GM12891 (cell line): Measurements from ENCODE around the gene WDR91.

Experiments used
- DNase-seq: peaks from one replicate; pipeline ENCODE4 v3.0.0; 2011; ENCODE audit warnings: low spot score; ENCODE audit not compliant: insufficient read length
- FAIRE-seq: peaks from 2 replicates; lab custom pipeline; 2011; peaks lifted over from hg19 to GRCh38; lab: Jason Lieb, UNC
- PAX5 ChIP-seq: IDR thresholded peaks from 2 replicates; pipeline ENCODE4 v1.6.1; 2011; ENCODE audit warnings: low read length, moderate library complexity, mild to moderate bottlenecking; ENCODE audit not compliant: insufficient read depth, severe bottlenecking
- POLR2A ChIP-seq: IDR thresholded peaks from 2 replicates; pipeline ENCODE4 v1.6.1; 2011; ENCODE audit warnings: low read depth, low read length, control low read depth
- POLR2AphosphoS5 ChIP-seq: IDR thresholded peaks from 2 replicates; pipeline ENCODE4 v1.6.1; 2011; ENCODE audit warnings: low read depth, low read length, control low read depth
- POU2F2 ChIP-seq: IDR thresholded peaks from 2 replicates; pipeline ENCODE4 v1.6.1; 2011; ENCODE audit warnings: low read depth, mild to moderate bottlenecking, control low read depth, low read length, moderate library complexity
- SPI1 ChIP-seq: IDR thresholded peaks from 2 replicates; pipeline ENCODE4 v1.6.1; 2011; ENCODE audit warnings: low read depth, low read length, control low read depth
- TAF1 ChIP-seq: IDR thresholded peaks from 2 replicates; pipeline ENCODE4 v1.6.1; 2011; ENCODE audit warnings: low read depth, low read length, control low read depth

WDR91 gene

GRCh38 chr7:135204341-135204749 is 7.0 kb downstream of the WDR91 start:
- TF ChIP-seq POLR2A = no peak
- no peak for TF ChIP-seq TAF1
- no peak for TF ChIP-seq POU2F2
- TF ChIP-seq PAX5 = no peak
- no peak for TF ChIP-seq POLR2AphosphoS5
- no peak for TF ChIP-seq SPI1
- DNase-seq (no peak), FAIRE-seq (no peak)

GRCh38 chr7:135201350-135201749 is 10.0 kb downstream of the WDR91 start:
- TF ChIP-seq SPI1 = no peak
- no peak for TF ChIP-seq POLR2A
- no peak for TF ChIP-seq POU2F2
- TF ChIP-seq PAX5 = no peak
- TF ChIP-seq TAF1 = no peak
- TF ChIP-seq POLR2AphosphoS5 = no peak
- DNase-seq (no peak), FAIRE-seq (no peak)

- TF ChIP-seq POLR2AphosphoS5 (no peak), SPI1 (no peak), PAX5 (no peak), POU2F2 (no peak), POLR2A (no peak), TAF1 (no peak)
- DNase-seq (no peak), FAIRE-seq (no peak)
These were observed 10.4 kb downstream of the WDR91 start for GRCh38 chr7:135200821-135201331.

GRCh38 chr7:135199439-135199838 is 11.9 kb downstream of the WDR91 start:
- FAIRE-seq (no peak), DNase-seq (no peak)
- TF ChIP-seq POLR2A (no peak), TAF1 (no peak), POU2F2 (no peak), POLR2AphosphoS5 (no peak), PAX5 (no peak), SPI1 (peak; percentile 41; the same call in 1 of the 2 replicates)

GRCh38 chr7:135197906-135198655 is 13.2 kb downstream of the WDR91 start:
- DNase-seq = no peak
- TF ChIP-seq PAX5 (no peak), POU2F2 (no peak), SPI1 (no peak), TAF1 (no peak), POLR2AphosphoS5 (no peak), POLR2A (no peak)
- no peak for FAIRE-seq

GRCh38 chr7:135197343-135197742 is 14.0 kb downstream of the WDR91 start:
- DNase-seq = no peak
- TF ChIP-seq SPI1 = no peak
- TF ChIP-seq TAF1 = no peak
- TF ChIP-seq POU2F2 = no peak
- TF ChIP-seq POLR2A = no peak
- TF ChIP-seq PAX5 = no peak
- no peak for TF ChIP-seq POLR2AphosphoS5

GRCh38 chr7:135195968-135196629 is 15.2 kb downstream of the WDR91 start:
- DNase-seq (no peak), FAIRE-seq (no peak)
- no peak for TF ChIP-seq PAX5
- TF ChIP-seq POU2F2 = no peak
- no peak for TF ChIP-seq TAF1
- no peak for TF ChIP-seq POLR2A
- no peak for TF ChIP-seq POLR2AphosphoS5
- TF ChIP-seq SPI1 = no peak

More at GRCh38 chr7:135197343-135197742, 14.0 kb downstream of the WDR91 start:
- FAIRE-seq = no peak

- DNase-seq (no peak), FAIRE-seq (no peak)
- no peak for TF ChIP-seq SPI1
- TF ChIP-seq POLR2AphosphoS5 = no peak
- no peak for TF ChIP-seq POU2F2
- no peak for TF ChIP-seq TAF1
- no peak for TF ChIP-seq POLR2A
- TF ChIP-seq PAX5 = no peak
These were observed 16.2 kb downstream of the WDR91 start for GRCh38 chr7:135195156-135195555.

- FAIRE-seq = no peak
- TF ChIP-seq SPI1 (no peak), POLR2A (no peak), TAF1 (no peak), POLR2AphosphoS5 (no peak), PAX5 (no peak), POU2F2 (no peak)
- DNase-seq = no peak
These were observed 16.7 kb downstream of the WDR91 start for GRCh38 chr7:135194494-135195095.
